IPS-NIHi7 (cell line): ENCODE data around the gene PARD6B.

ENCODE experiments used
- DNase-seq: peaks from one replicate; pipeline ENCODE4 v3.0.0; 2012; ENCODE audit warnings: mixed read lengths; ENCODE audit errors: extremely low spot score

Gene PARD6B

GRCh38 chr20:50724112-50724725, 7.2 kb upstream of the PARD6B start:
- DNase-seq = no peak

GRCh38 chr20:50724851-50725723, 6.3 kb upstream of the PARD6B start:
- DNase-seq = peak; percentile 66

- DNase-seq = no peak
These were observed 5.7 kb upstream of the PARD6B start for GRCh38 chr20:50725724-50726005.

- DNase-seq = no peak
These were observed 4.2 kb upstream of the PARD6B start for GRCh38 chr20:50726955-50727791.

GRCh38 chr20:50727792-50728485, 3.4 kb upstream of the PARD6B start:
- no peak for DNase-seq

GRCh38 chr20:50728486-50728980, 2.8 kb upstream of the PARD6B start:
- DNase-seq = no peak

GRCh38 chr20:50728981-50729874, 2.2 kb upstream of the PARD6B start:
- no peak for DNase-seq

- DNase-seq = peak; percentile 25
These were observed 1.2 kb upstream of the PARD6B start for GRCh38 chr20:50729901-50730764.

- DNase-seq = no peak
These were observed 670 bp upstream of the PARD6B start for GRCh38 chr20:50730765-50731054.

- DNase-seq = no peak
These were observed 730 bp downstream of the PARD6B start for GRCh38 chr20:50731930-50732690.

GRCh38 chr20:50733644-50734349, 2.4 kb downstream of the PARD6B start:
- DNase-seq = no peak

GRCh38 chr20:50734730-50735679, 3.6 kb downstream of the PARD6B start:
- DNase-seq = no peak

GRCh38 chr20:50735813-50736212, 4.4 kb downstream of the PARD6B start:
- no peak for DNase-seq

GRCh38 chr20:50737352-50737751, 6.0 kb downstream of the PARD6B start:
- peak; percentile 31 for DNase-seq

- DNase-seq = no peak
These were observed 11.7 kb downstream of the PARD6B start for GRCh38 chr20:50743087-50743486.

- peak; percentile 63 for DNase-seq
These were observed 12.9 kb downstream of the PARD6B start for GRCh38 chr20:50744143-50744792.

- DNase-seq = no peak
These were observed 14.3 kb downstream of the PARD6B start for GRCh38 chr20:50745634-50746137.
